ENCODE measurements around the gene CTNNB1.

The CTNNB1 gene

DNA sequence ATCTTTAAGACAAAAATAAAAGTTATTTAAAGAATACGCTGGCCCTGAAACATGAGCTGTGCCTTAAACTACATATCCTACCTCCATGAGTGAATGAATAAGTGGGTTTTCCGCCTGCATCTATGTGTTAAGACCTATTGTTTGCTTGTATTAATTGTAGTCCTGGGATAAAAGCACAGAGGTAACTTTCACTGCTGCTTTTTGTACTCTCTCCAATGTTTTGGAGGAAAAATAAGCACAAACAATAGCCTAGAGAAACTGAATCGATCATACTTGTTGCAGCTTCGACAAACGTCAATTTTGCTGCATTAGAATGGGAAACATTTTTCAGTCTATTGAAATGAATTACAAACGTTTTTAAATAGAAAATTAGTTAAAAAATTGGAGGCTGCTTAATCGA lies 1.3 kb upstream of the CTNNB1 start:
- no peak overlapping the region for H3K4me3 ChIP-seq (ENCODE audit: low read length)
- DNase-seq (ENCODE audit: low read depth), result no peak
- TF ChIP-seq, protein P1, sequence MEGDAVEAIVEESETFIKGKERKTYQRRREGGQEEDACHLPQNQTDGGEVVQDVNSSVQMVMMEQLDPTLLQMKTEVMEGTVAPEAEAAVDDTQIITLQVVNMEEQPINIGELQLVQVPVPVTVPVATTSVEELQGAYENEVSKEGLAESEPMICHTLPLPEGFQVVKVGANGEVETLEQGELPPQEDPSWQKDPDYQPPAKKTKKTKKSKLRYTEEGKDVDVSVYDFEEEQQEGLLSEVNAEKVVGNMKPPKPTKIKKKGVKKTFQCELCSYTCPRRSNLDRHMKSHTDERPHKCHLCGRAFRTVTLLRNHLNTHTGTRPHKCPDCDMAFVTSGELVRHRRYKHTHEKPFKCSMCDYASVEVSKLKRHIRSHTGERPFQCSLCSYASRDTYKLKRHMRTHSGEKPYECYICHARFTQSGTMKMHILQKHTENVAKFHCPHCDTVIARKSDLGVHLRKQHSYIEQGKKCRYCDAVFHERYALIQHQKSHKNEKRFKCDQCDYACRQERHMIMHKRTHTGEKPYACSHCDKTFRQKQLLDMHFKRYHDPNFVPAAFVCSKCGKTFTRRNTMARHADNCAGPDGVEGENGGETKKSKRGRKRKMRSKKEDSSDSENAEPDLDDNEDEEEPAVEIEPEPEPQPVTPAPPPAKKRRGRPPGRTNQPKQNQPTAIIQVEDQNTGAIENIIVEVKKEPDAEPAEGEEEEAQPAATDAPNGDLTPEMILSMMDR (conservative IDR thresholded peaks at IDR 0.05; ENCODE audit: low read depth, low read length), result no peak

DNA sequence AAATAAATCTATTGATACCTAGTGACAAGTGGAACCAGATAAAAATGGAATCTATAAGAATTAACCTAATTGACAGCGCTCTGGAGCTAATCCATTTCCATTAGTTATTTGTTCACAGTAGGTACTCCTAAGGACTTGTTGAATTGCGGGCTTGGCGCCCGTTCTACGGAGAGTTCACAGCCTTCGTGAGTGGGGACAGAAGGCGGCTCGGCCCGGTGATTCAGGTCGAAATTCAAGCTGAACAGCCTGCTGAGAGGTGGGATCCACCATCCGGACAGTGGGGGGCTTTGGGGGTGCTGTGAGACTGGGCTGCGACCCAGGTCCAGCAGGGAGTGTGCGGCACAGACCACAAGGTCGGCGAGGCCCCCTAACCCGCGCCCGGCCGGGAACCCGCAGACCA lies 779 bp upstream of the CTNNB1 start:
- TF ChIP-seq, protein P1 (conservative IDR thresholded peaks at IDR 0.05; ENCODE audit: low read depth, low read length), result no peak
- no peak for DNase-seq (ENCODE audit: low read depth)
- peak overlapping the region; percentile 69 for H3K4me3 ChIP-seq (ENCODE audit: low read length)

DNA sequence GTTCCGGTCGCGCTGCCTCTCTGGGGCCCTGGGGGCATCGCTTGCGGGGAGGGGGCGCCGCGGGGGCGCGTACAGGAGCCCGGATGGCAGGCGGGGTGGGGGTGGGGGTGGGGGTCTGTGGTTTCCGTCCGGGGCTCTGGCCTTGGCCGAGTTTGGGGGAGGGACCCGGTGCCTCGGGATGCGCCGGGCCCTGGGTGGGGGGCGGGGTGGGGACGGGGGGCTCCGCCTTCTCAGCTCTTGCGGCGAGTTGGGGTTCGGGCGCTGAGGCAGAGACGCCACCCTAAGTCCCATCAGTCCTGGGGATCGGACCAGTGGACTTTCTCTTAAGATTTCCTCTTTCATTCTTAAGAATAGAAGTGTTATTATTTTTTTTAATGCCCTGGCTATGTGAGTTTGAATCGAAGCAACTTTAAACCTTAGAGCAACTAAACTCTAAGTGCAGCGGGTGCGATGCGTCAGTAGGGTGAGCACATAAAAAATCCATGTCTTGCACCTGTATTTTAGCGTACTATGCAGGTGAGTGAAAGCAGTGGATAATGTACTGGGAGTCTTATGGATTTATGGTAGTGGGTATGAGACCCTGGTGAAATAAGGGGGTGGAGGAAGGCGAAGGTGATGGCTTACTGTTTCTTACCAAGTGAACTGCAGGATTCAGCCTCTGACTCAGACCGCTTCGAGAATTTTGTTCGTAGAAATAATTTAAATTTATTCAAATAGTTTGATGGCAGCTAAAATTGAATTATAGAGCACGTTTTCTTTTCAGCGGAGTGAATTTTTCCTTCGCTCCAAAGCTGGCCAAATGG lies 762 bp downstream of the CTNNB1 start:
- no peak for DNase-seq (ENCODE audit: low read depth)
- peak overlapping the region; percentile 69 for H3K4me3 ChIP-seq (ENCODE audit: low read length)
- TF ChIP-seq, protein P1 (conservative IDR thresholded peaks at IDR 0.05; ENCODE audit: low read depth, low read length), result no peak

DNA sequence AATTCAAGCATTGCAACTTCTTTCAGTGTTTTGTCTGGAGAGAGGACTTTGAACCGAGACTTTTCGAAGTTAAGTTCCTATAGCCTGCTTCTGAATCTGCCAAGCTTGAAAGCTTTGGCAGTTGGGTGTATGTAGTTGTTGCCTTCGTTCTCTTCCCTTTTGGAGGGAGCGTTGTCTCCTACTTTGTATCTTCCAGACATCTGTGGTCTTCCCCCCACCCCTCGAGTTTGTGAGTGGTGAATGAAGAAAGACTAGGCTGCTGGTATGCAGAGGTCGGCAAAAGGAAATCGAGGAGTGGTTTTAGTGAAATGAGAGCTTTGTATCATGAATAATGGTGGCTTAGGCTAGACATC lies 1.3 kb downstream of the CTNNB1 start:
- peak overlapping the region; percentile 69 for H3K4me3 ChIP-seq (ENCODE audit: low read length)
- TF ChIP-seq, protein P1 (conservative IDR thresholded peaks at IDR 0.05; ENCODE audit: low read depth, low read length), result no peak
- no peak for DNase-seq (ENCODE audit: low read depth)

DNA sequence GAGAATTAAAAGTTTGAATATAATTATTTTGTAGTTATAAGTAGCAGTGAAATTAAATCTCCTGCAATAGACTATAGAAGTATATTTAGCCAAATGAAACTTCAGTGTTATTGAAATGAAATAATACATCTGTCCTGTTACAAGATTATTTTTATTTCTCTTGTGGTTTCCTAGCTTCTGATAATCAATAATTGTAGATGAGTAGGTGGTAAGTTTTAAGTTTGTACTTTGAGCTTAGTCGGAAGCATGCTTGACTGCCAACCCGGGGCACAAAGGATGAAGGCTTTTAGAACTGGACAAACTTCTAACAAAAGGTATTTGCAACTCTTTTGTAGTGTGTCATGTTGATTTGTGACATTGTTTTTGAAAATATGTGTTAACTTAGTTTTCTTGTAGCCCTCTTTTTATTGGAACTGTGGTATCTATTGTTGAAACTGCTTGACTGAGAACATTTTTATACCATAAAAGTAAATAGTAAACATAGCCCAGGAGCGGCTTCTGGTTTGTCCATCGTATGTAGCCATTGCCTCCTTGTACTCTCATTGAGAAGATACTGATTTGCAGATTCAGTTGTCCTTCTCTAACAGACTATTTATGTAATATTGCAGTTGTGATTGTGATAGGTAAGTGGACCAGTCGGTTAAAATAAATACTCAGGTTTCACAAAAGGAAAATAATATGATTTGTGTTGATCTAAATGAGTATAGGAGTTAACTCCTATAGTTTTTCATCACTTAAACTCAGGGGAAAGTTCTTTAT lies 2.9 kb downstream of the CTNNB1 start:
- TF ChIP-seq, protein P1 (conservative IDR thresholded peaks at IDR 0.05; ENCODE audit: low read depth, low read length), result no peak
- H3K4me3 ChIP-seq (ENCODE audit: low read length), result peak overlapping the region; percentile 69
- DNase-seq (ENCODE audit: low read depth), result no peak

DNA sequence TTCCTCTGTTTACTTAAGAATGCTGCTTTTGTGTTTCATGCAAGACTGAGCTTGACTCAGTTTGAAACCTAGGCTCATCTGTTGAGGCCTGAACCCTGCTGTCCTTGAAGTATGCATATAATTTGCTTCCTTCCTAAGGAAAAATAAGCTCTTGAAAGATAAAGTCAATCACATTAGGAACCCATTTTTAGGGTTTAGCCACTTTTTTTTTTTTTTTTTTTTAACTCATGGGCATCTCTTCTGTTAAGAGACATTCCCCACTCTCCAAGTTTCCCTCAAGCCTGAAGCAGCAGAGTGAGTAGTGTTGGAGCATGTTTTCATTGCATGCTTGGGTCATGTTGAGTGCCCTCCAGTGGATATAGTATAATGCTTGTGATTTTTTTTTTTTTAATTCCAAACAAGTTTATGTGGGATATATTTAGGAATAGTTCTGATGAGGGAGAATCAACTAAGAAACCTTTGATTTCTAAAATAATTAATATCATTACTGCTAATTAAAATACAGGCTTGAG lies 3.6 kb downstream of the CTNNB1 start:
- peak; percentile 27 for DNase-seq (ENCODE audit: low read depth)
- no peak overlapping the region for H3K4me3 ChIP-seq (ENCODE audit: low read length)
- TF ChIP-seq, protein P1 (conservative IDR thresholded peaks at IDR 0.05; ENCODE audit: low read depth, low read length), result peak; percentile 40
